KBM-7 (cell line): ENCODE results near the gene SLC13A3.
A peak's percentile ranks its signal among the peaks of the same experiment; 100 is the strongest.

ENCODE experiments used
- DNase-seq: peaks from one replicate; pipeline ENCODE4 v3.0.0-alpha.2; 2015
- in situ Hi-C: fragments of 300-500 bp; cut with MboI; formaldehyde crosslinking; loops from 2 replicates; pipeline ENCODE4 v1.14.3; 2020; ENCODE audit warnings: low sequenced_read_pairs, low pct_unique_long_range_greater_than_20kb, mixed read lengths

Gene SLC13A3

GRCh38 chr20:46523108-46523507 lies 128.2 kb downstream of the SLC13A3 start:
- in situ Hi-C loops: loop anchor here (10.0 kb wide), 1 partner anchor 162 kb away; the partner anchor contains the start of gene TP53RK
- DNase-seq: no peak

DNA sequence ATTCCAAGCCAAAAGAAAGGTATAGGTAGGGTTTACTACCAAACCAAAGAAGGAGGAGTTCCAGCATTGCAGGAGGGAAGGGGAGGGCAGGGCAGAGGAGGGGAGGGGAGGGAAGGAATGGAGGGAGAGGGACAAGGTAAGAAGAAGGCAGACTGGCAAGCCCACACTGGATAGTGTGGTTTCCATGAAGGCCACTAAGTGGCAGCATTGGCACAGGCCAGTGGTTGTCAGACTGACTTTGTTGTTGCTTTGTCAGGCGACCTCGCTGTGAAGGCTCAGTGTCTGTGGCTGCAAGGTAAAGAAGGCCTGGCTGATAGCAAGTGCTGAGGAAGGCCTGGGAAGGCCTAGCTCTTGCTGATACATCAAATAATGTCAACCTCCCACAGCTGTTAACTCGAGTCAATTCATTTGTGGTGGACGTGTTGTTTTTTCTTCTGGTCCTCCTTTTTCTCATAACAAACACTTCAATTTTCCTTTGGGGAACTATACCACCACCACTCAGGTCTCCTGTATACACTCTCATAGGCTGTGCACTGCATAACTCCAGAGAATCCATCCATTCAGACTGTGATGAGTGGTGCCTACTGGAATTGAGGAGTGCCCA lies 130.2 kb downstream of the SLC13A3 start:
- DNase-seq: peak; percentile 73
- in situ Hi-C loops: loop anchor here (10.0 kb wide), 1 partner anchor 164 kb away; the partner anchor contains the start of gene TP53RK

- DNase-seq: no peak
- in situ Hi-C loops: loop anchor here (10.0 kb wide), 1 partner anchor 164 kb away; the partner anchor contains the start of gene TP53RK
These were observed 130.7 kb downstream of the SLC13A3 start for GRCh38 chr20:46520540-46520939.

DNA sequence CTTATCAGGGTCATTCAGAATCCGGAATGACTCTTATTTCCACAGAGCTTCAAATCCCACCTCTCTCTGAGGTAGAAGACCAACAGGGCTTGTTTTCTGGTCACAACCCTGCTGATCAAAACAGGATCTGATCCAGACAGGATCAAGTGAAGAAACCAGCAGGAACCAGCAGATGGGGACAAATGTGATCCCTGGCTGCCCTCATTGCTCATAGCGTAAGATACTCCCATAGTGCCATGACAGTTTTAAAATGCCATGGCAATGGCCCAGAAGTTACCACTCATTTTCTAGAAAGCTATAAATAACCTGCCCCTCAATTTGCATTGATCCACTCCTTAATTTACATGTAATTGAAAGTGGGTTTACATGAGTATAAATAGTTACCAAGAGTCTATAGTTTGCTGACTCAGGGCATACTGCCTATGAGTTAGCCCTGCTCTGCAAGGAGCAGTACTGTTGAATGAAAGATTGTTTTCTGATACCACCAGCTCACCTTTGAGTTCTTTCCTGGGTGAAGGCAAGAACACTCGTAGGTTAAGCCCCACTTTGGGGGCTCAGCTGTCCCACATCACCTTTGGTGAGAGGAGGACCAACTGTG lies 131.7 kb downstream of the SLC13A3 start:
- no peak for DNase-seq
- in situ Hi-C loops: loop anchor here (10.0 kb wide), 1 partner anchor 165 kb away; the partner anchor contains the start of gene TP53RK

GRCh38 chr20:46512943-46513844 lies 138.1 kb downstream of the SLC13A3 start, which contains the start of gene ZNF334:
Gene ZNF334, minus strand, starts transcription at chr20:46513559. Its CDS starts 1,457 bp downstream, at chr20:46512102.
- no peak for DNase-seq

GRCh38 chr20:46509523-46509922 lies 141.7 kb downstream of the SLC13A3 start:
- in situ Hi-C loops: no loop called here
- DNase-seq: no peak

More at GRCh38 chr20:46512943-46513844, 138.1 kb downstream of the SLC13A3 start, which contains the start of gene ZNF334:
- in situ Hi-C loops: no loop called here
